IPS-18a (cell line): ENCODE data around the gene AUTS2.

ENCODE experiments used
- H3K27ac ChIP-seq: one replicate; pipeline ENCODE4 v1.5.1; 2013; ENCODE audit warnings: low read length
- H3K27me3 ChIP-seq: one replicate; pipeline ENCODE4 v1.6.1; 2013; ENCODE audit warnings: mild to moderate bottlenecking, low read length; ENCODE audit not compliant: control insufficient read depth, insufficient read depth
- H3K36me3 ChIP-seq: one replicate; pipeline ENCODE4 v1.6.1; 2013; ENCODE audit warnings: low read depth, low read length; ENCODE audit not compliant: control insufficient read depth
- H3K4me1 ChIP-seq: one replicate; pipeline ENCODE4 v1.6.1; 2013; ENCODE audit warnings: low read depth, low read length; ENCODE audit not compliant: control insufficient read depth
- H3K4me3 ChIP-seq: one replicate; pipeline ENCODE4 v1.5.1; 2013; ENCODE audit warnings: low read length
- H3K9ac ChIP-seq: one replicate; pipeline ENCODE4 v1.6.1; 2013; ENCODE audit warnings: mild to moderate bottlenecking, low read length, moderate library complexity
- H3K9me3 ChIP-seq: one replicate; pipeline ENCODE4 v1.6.1; 2013; ENCODE audit warnings: low read depth, low read length; ENCODE audit not compliant: control insufficient read depth

Gene AUTS2

GRCh38 chr7:70578131-70578530 lies 979.9 kb downstream of the AUTS2 start:
- no peak overlapping the region for H3K4me3 ChIP-seq
- H3K27me3 ChIP-seq: no peaks in the 10 kb centered on the region
- H3K9ac ChIP-seq: no peak overlapping the region
- no peaks in the 10 kb centered on the region for H3K36me3 ChIP-seq
- H3K27ac ChIP-seq: no peak overlapping the region
- peaks cover 21% of the 10 kb centered on the region for H3K4me1 ChIP-seq
- H3K9me3 ChIP-seq: no peaks in the 10 kb centered on the region

- no peaks in the 10 kb centered on the region for H3K27me3 ChIP-seq
- H3K9ac ChIP-seq: no peak overlapping the region
- H3K4me3 ChIP-seq: no peak overlapping the region
- H3K27ac ChIP-seq: no peak overlapping the region
- H3K9me3 ChIP-seq: no peaks in the 10 kb centered on the region
- peaks cover 25% of the 10 kb centered on the region for H3K4me1 ChIP-seq
- no peaks in the 10 kb centered on the region for H3K36me3 ChIP-seq
Observed at GRCh38 chr7:70579397-70580097, 981.3 kb downstream of the AUTS2 start.

- no peaks in the 10 kb centered on the region for H3K36me3 ChIP-seq
- no peaks in the 10 kb centered on the region for H3K27me3 ChIP-seq
- no peak overlapping the region for H3K27ac ChIP-seq
Observed at GRCh38 chr7:70580161-70580560, 981.9 kb downstream of the AUTS2 start.

GRCh38 chr7:70582927-70583895 lies 984.9 kb downstream of the AUTS2 start:
- Histone ChIP-seq H3K27me3 (no peaks in the 10 kb centered on the region), H3K4me1 (peaks cover 49% of the 10 kb centered on the region), H3K36me3 (no peaks in the 10 kb centered on the region), H3K4me3 (no peak overlapping the region), H3K9me3 (no peaks in the 10 kb centered on the region), H3K27ac (no peak overlapping the region), H3K9ac (peak overlapping the region; percentile 24)

More at GRCh38 chr7:70580161-70580560, 981.9 kb downstream of the AUTS2 start:
- no peak overlapping the region for H3K9ac ChIP-seq
- peaks cover 31% of the 10 kb centered on the region for H3K4me1 ChIP-seq
- H3K9me3 ChIP-seq: no peaks in the 10 kb centered on the region
- H3K4me3 ChIP-seq: no peak overlapping the region

- H3K4me1 ChIP-seq: peaks cover 59% of the 10 kb centered on the region
- H3K27ac ChIP-seq: no peak overlapping the region
- H3K27me3 ChIP-seq: no peaks in the 10 kb centered on the region
- H3K9ac ChIP-seq: no peak overlapping the region
- H3K36me3 ChIP-seq: no peaks in the 10 kb centered on the region
- no peak overlapping the region for H3K4me3 ChIP-seq
- H3K9me3 ChIP-seq: no peaks in the 10 kb centered on the region
Observed at GRCh38 chr7:70583965-70584883, 985.9 kb downstream of the AUTS2 start.

- H3K27me3 ChIP-seq: no peaks in the 10 kb centered on the region
- H3K4me3 ChIP-seq: no peak overlapping the region
- H3K27ac ChIP-seq: no peak overlapping the region
- H3K4me1 ChIP-seq: peaks cover 60% of the 10 kb centered on the region
- H3K36me3 ChIP-seq: no peaks in the 10 kb centered on the region
- no peaks in the 10 kb centered on the region for H3K9me3 ChIP-seq
- no peak overlapping the region for H3K9ac ChIP-seq
Observed at GRCh38 chr7:70585071-70585470, 986.8 kb downstream of the AUTS2 start.

- Histone ChIP-seq H3K4me3 (no peak overlapping the region), H3K27me3 (no peaks in the 10 kb centered on the region), H3K27ac (no peak overlapping the region), H3K36me3 (no peaks in the 10 kb centered on the region), H3K4me1 (peaks cover 61% of the 10 kb centered on the region), H3K9me3 (no peaks in the 10 kb centered on the region), H3K9ac (no peak overlapping the region)
Observed at GRCh38 chr7:70586822-70587221, 988.5 kb downstream of the AUTS2 start.

- Histone ChIP-seq H3K4me3 (no peak overlapping the region), H3K36me3 (no peaks in the 10 kb centered on the region), H3K4me1 (peaks cover 52% of the 10 kb centered on the region), H3K27ac (no peak overlapping the region), H3K9ac (no peak overlapping the region), H3K9me3 (no peaks in the 10 kb centered on the region), H3K27me3 (no peaks in the 10 kb centered on the region)
Observed at GRCh38 chr7:70587739-70588138, 989.5 kb downstream of the AUTS2 start.

GRCh38 chr7:70588191-70588921 lies 990.1 kb downstream of the AUTS2 start:
- Histone ChIP-seq H3K4me3 (no peak overlapping the region), H3K27me3 (peaks cover 1% of the 10 kb centered on the region), H3K36me3 (no peaks in the 10 kb centered on the region), H3K9me3 (no peaks in the 10 kb centered on the region), H3K27ac (no peak overlapping the region), H3K9ac (peak overlapping the region; percentile 6), H3K4me1 (peaks cover 46% of the 10 kb centered on the region)

- Histone ChIP-seq H3K27me3 (peaks cover 8% of the 10 kb centered on the region), H3K9me3 (no peaks in the 10 kb centered on the region), H3K27ac (no peak overlapping the region), H3K4me1 (peaks cover 43% of the 10 kb centered on the region), H3K9ac (no peak overlapping the region), H3K36me3 (no peaks in the 10 kb centered on the region), H3K4me3 (no peak overlapping the region)
Observed at GRCh38 chr7:70589010-70589409, 990.7 kb downstream of the AUTS2 start.
